ENCODE results near the gene RUNX2. TPM values are rescaled to one million over a fixed set of nuclear protein-coding genes. Genes with fewer than 3 reads are reported as not detected.

RUNX2 gene
- total and polyA plus RNA-seq, 2 of the 8 experiments (the other 6 are each of a cell fraction or from before 2014, with no cell fraction given): 0.26 to 1.2 TPM

DNA sequence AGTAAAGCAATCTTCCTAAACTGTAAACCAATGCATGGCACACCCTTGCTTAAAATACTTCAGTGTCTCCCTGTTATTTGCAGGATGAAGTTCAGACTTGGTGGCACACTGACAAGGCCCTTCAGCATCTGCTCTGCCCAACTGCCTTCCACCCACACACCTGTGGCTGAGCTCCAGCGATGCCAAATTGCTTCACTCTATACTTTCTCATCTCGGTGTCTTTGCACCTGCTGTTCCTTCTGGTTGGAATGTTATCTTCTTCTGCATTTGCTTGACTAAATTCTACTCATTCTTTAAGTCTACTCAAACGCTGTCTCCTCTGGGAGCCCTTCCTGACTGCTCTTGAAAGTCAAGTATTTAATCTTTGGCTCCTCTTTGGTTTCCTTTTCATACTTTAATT lies 149.7 kb downstream of the RUNX2 start (continued):
- TF ChIP-seq GABPA (IDR thresholded peaks at IDR 0.05; ENCODE audit: borderline replicate concordance, insufficient read depth, low read length): no peak
- no peak for TF ChIP-seq TCF12 (IDR thresholded peaks at IDR 0.05; ENCODE audit: low read depth, low read length)
- no peak for TF ChIP-seq SP1 (IDR thresholded peaks at IDR 0.05; ENCODE audit: low read depth, low read length)
- TF ChIP-seq SP4 (IDR thresholded peaks at IDR 0.05; ENCODE audit: low read length): no peak
- no peak for TF ChIP-seq KDM4A (IDR thresholded peaks at IDR 0.05; ENCODE audit: low read depth, low read length, severe bottlenecking)
- no peak for TF ChIP-seq ATF2 (IDR thresholded peaks at IDR 0.05; ENCODE audit: low read length)

Data from H1 (cell line).